Heart right ventricle (tissue), 16 donors: ENCODE data around the gene ANKRD33B. TPM values are rescaled to one million over a fixed set of nuclear protein-coding genes. Genes with fewer than 3 reads are reported as not detected.

ENCODE experiments used
- ATAC-seq, 8 donors: fragments of 200-7000 bp; cut with Tn5 transposase; one replicate each; pipeline ENCODE4 v1.9.1; 2020; ENCODE audit warnings: mild to moderate bottlenecking in 8 of 8, moderate library complexity in 8 of 8, moderate number of reproducible peaks in 1 of 8
- DNase-seq, 2 donors: peaks; one replicate each; pipeline ENCODE4 v3.0.0-alpha.2; 2020
- H3K27ac ChIP-seq, 10 donors: fragments of 200-600 bp; sonication (generic) in 2 of 10; one replicate each; pipeline versions ENCODE4 v1.5.0 to v1.8.0; 2020 to 2022; ENCODE audit warnings: mild to moderate bottlenecking in 3 of 10
- H3K27me3 ChIP-seq, 7 donors: fragments of 200-600 bp; one replicate each; pipeline ENCODE4 v1.8.0; 2021 to 2022; ENCODE audit warnings: mild to moderate bottlenecking in 2 of 7
- H3K36me3 ChIP-seq, 9 donors: fragments of 200-600 bp; sonication (generic) in 1 of 9; one replicate each; pipeline versions ENCODE4 v1.5.0 to v1.8.0; 2020 to 2022; ENCODE audit warnings: mild to moderate bottlenecking in 2 of 9
- H3K4me1 ChIP-seq, 9 donors: fragments of 200-600 bp; sonication (generic) in 1 of 9; one replicate each; pipeline versions ENCODE4 v1.5.0 to v1.8.0; 2020 to 2022; ENCODE audit warnings: mild to moderate bottlenecking in 4 of 9
- H3K4me3 ChIP-seq, 10 donors: fragments of 200-600 bp; sonication (generic) in 2 of 10; one replicate each; pipeline versions ENCODE4 v1.5.0 to v1.8.0; 2020 to 2022; ENCODE audit warnings: mild to moderate bottlenecking in 7 of 10, moderate library complexity in 2 of 10
- H3K9me3 ChIP-seq, 11 donors: fragments of 200-600 bp in 10 of 11; sonication (generic) in 2 of 11; one replicate each; pipeline versions ENCODE4 v1.5.0 to v1.8.0; 2013 to 2022; ENCODE audit warnings: mild to moderate bottlenecking in 2 of 11, control low read depth in 1 of 11, moderate library complexity in 1 of 11
- CTCF ChIP-seq, 9 donors: fragments of 200-600 bp; sonication (generic) in 2 of 9; IDR thresholded peaks; one replicate each; pipeline versions ENCODE4 v1.5.0 to v1.8.0; 2021 to 2022; ENCODE audit warnings: antibody characterized with exemption in 9 of 9, mild to moderate bottlenecking in 5 of 9, moderate library complexity in 1 of 9
- WGBS, 2 donors: extraction: QIAGEN DNeasy Blood & Tissue Kit; methylation state at CpG; one replicate each; pipeline ENCODE4 v1.1.7; 2013; ENCODE audit warnings: inconsistent platforms in 1 of 2; 5-methylcytosine and 5-hydroxymethylcytosine counted together
- intact Hi-C, 10 donors: fragments of 100-400 bp; cut with DNase I; formaldehyde crosslinking; loops; one replicate each; pipeline versions ENCODE4 v1.11.1 to v1.14.2; 2022
- polyA plus RNA-seq, 2 donors: library from polyadenylated mRNA; stranded (reverse); fragments of 200-250 nt; gene quantifications; one replicate each; pipeline ENCODE4 v1.2.3, GENCODE V29; 2013
- total RNA-seq, 10 donors: library from RNA; stranded (reverse); fragmentation: NEBNext Ultra II Directional in 3 of 10; extraction: Animal tissue kit (Norgen Biotek cat#: 25700) in 3 of 10; gene quantifications; one replicate each; pipeline versions ENCODE4 v1.2.1 to v1.2.4, GENCODE V29; 2021 to 2023
- donor health status: Arrhythmogenic right ventricular cardiomyopathy.
- donor health status: ischemic (EF 13 %, LVEDD 7.1; RV severe dilation, severe dysfunction).
- donor health status: healthy with polysubstance abuse.
- donor health status: DM: no; HTN: yes; CAD: no.
- donor health status: DM: no; HTN: no; CAD: no.
- donor health status: ischemic (EF 25% LVEDD 6.9; RV normal size, moderate dysfunction).
- donor health status: ischemic (EF 25% LVEDD 5.7; RV mildly dilated, moderate dysfunction).
- donor health status: healthy.
- donor health status: DM: yes; HTN: yes; CAD: no.
- donor health status: Ischemic cardiomyopathy.
- donor health status: ischemic (EF 35%, LVEDD 5.7; RV mildly dilated, moderate dysfunction).
- donor health status: nonischemic (EF 11% LVEDD 7.7; RV severe dilation, severe dysfunction).
- donor health status: DM: yes; HTN: yes; CAD: no.
- donor health status: PGD.
- donor health status: ischemic (EF 29% LVEDD 5.4; RV normal size, mild dysfunction).
- donor health status: nonischemic (EF 23%, LVEDD 6.1; RV moderate dilation, normal function).

Gene ANKRD33B
- total and polyA plus RNA-seq, 12 donors: 0.46 to 33.0 (median 13.3) TPM

DNA sequence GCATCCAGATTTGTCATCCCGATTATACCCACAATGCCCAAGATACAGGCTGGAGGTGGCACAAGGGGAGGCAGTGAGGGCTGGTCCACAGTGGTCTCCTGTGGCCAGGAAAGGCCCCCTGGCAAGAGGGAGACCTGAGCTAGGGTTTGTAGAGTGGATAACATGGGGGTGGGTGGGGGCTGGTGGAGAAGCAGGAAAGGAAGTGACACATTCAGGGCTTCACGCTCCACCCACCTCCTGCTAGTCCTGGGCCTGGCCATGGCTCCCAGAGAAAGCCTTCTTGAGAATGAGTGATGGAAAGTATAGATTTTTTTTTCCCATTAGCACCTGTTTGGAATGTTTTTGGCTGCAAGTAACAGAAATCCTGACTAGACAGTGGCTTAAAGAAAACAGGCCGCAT lies 81.3 kb downstream of the ANKRD33B start:
- 95 to 97% methylated on average over 3 of the region's 3 CpGs for WGBS, 2 donors
- intact Hi-C loops: no loop called here
- peaks cover 0 to 12% (median 0%) of the 10 kb centered on the region in 9 donors for H3K36me3 ChIP-seq

DNA sequence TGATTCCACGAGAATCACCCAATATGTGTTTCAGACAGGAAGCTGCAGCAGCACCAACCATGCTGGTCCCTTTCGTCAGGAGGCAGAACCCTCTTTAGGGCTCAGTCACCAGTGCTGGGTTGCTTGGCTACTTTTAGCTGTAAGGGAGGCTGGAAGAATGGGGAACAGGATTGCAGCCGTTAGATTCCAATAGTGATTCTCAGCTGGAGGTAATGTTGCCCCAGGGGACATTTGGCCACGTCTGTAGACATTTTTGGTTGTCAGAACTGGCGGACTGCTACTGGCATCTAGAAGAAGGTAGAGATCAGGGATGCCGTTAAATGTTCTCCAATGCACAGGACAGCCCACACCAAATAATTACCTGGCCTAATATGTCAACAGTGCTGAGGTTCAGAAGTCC lies 81.8 kb downstream of the ANKRD33B start:
- H3K9me3 ChIP-seq: no peaks in the 10 kb centered on the region
- intact Hi-C loops: no loop called here
- H3K4me3 ChIP-seq: no peak overlapping the region
- DNase-seq (no peak), ATAC-seq (no peak)
- H3K4me1 ChIP-seq: peaks cover 0 to 6% (median 0%) of the 10 kb centered on the region in 9 donors
- no peak for TF ChIP-seq CTCF (IDR thresholded peaks at IDR 0.05)
- 86 to 87% methylated on average over 6 of the region's 6 CpGs for WGBS, 2 donors
- no peak overlapping the region for H3K27ac ChIP-seq
- H3K36me3 ChIP-seq: peaks cover 0 to 17% (median 0%) of the 10 kb centered on the region in 9 donors
- H3K27me3 ChIP-seq: peaks cover 0 to 5% (median 0%) of the 10 kb centered on the region in 7 donors

More for the DNA sequence above, 81.3 kb downstream of the ANKRD33B start:
- peaks cover 0 to 6% (median 0%) of the 10 kb centered on the region in 9 donors for H3K4me1 ChIP-seq
- H3K9me3 ChIP-seq: no peaks in the 10 kb centered on the region
- H3K4me3 ChIP-seq: no peak overlapping the region
- H3K27ac ChIP-seq: no peak overlapping the region
- DNase-seq (no peak), ATAC-seq (no peak)
- TF ChIP-seq CTCF (IDR thresholded peaks at IDR 0.05): no peak
- peaks cover 0 to 5% (median 0%) of the 10 kb centered on the region in 7 donors for H3K27me3 ChIP-seq

DNA sequence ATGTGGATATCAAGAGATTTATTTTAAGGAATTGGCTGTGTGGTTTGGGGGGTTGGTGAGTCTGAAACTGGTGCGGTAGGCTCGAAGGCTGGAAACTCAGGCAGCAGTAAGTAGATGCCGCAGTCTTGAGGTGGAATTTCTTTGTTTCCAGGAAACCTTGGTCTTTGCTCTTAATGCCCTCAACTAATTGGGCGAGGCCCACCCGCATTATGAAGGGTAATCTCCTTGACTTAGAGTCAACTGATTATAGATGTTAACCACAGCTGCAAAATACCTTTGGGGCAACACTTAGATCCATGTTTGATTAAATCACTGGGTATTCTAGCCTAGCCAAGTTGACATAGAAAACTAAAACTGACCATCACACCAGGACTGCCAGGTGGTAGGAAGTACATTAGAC lies 83.8 kb downstream of the ANKRD33B start:
- peaks cover 0 to 5% (median 0%) of the 10 kb centered on the region in 7 donors for H3K27me3 ChIP-seq
- H3K9me3 ChIP-seq: no peaks in the 10 kb centered on the region
- WGBS, 2 donors: 97 to 100% methylated on average over 5 of the region's 5 CpGs
- peaks cover 0 to 24% (median 0%) of the 10 kb centered on the region in 9 donors for H3K36me3 ChIP-seq
- TF ChIP-seq CTCF (IDR thresholded peaks at IDR 0.05): no peak
- ATAC-seq: no peak
- intact Hi-C loops: no loop called here
- no peak for DNase-seq
- peaks cover 0 to 7% (median 0%) of the 10 kb centered on the region in 9 donors for H3K4me1 ChIP-seq
- H3K4me3 ChIP-seq: no peak overlapping the region
- no peak overlapping the region for H3K27ac ChIP-seq

DNA sequence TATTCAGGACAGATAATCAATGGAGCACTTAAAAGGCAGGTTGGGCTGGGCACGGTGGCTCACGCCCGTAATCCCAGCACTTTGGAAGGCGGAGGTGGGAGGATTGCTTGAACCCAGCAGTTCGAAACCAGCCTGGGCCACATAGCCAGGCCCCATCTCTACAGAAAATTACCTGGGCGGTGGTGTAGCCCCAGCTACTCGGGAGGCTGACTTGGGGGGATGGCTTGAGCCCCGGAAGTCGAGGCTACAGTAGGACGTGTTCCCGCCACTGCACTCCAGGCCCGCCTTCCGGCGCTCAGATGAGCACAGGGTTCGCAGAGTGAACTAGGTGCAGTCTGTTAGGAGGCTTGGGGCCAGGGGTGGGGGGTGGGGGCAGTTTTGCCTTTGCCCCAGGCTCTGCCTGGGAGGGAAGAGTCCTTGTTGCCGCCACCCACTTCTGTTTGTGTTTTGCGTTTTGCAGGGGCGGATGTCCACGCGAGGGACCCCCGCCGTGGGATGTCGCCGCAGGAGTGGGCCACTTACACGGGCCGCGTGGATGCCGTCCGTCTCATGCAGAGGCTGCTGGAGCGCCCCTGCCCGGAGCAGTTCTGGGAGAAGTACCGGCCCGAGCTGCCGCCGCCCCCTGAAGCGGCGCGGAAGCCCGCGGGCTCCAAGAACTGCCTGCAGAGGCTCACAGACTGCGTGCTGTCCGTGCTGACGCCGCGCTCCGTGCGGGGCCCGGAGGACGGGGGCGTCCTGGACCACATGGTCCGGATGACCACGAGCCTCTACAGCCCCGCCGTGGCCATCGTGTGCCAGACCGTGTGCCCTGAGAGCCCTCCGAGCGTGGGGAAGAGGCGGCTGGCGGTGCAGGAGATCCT lies 85.2 kb downstream of the ANKRD33B start:
- ATAC-seq: no peak
- intact Hi-C loops: no loop called here
- Histone ChIP-seq H3K9me3 (no peaks in the 10 kb centered on the region), H3K4me1 (peaks cover 0 to 14% (median 8%) of the 10 kb centered on the region in 9 donors), H3K4me3 (no peak overlapping the region), H3K27ac (no peak overlapping the region), H3K27me3 (peaks cover 0 to 5% (median 0%) of the 10 kb centered on the region in 7 donors), H3K36me3 (peaks cover 0 to 27% (median 0%) of the 10 kb centered on the region in 9 donors)
- TF ChIP-seq CTCF (IDR thresholded peaks at IDR 0.05): no peak
- 72 to 77% methylated on average over 59 to 60 of the region's 60 CpGs for WGBS, 2 donors
- no peak for DNase-seq
